ENCODE results near the gene FCHSD2. TPM values are rescaled to one million over a fixed set of nuclear protein-coding genes. Genes with fewer than 3 reads are reported as not detected.
A peak's percentile ranks its signal among the peaks of the same experiment; 100 is the strongest.
"Not testable (repeated sequence)": the region's sequence is repeated elsewhere in the genome, so short reads cannot be mapped to it uniquely, and the experiment has no call there.

FCHSD2 gene
- total RNA-seq, 1 donor from 2014 or later, result 32.7 TPM

DNA sequence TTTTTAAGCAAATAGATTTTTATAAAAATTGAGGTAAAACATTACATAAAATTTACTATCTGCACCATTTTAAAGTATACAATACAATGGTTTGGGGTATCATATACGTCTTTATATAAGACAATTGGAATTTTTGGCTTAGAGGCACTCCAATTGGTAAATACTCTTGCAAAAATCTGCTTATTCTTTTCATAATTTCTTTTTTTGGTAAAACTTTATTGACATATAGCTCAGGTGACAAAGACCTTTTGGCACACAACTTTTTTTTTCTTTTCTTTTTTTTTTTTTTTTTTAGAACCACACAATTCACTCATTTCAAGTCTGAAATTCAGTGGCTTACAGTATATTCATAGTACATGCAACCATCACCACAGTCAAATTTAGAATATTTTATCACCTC lies 270.1 kb downstream of the FCHSD2 start:
- ATAC-seq (no peak), DNase-seq (no peak)
- intact Hi-C loops (cut with micrococcal nuclease), result no loop called here

- intact Hi-C loops (cut with micrococcal nuclease), result no loop called here
- no peak for DNase-seq
- no peak for ATAC-seq
These were observed 271.0 kb downstream of the FCHSD2 start for GRCh38 chr11:72871119-72871518.

- intact Hi-C loops (cut with micrococcal nuclease), result no loop called here
- no peak for ATAC-seq
- no peak for DNase-seq
These were observed 272.3 kb downstream of the FCHSD2 start for GRCh38 chr11:72869831-72870230.

DNA sequence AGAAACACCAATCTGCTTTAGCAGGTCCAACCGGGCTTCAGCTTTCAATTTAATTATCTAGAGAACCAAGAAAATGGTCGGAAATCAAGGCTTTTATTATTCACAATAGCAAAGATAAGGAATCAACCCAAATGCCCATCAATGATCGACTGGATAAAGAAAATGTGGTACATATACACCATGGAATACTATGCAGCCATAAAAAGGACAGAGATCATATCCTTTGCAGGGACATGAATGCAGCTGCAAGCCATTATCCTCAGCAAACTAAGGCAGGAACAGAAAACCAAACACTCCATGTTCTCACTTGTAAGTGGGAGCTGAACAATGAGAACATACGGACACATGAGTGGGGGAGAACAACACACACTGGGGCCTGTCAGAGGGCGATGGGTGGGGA lies 274.1 kb downstream of the FCHSD2 start:
- ATAC-seq (no peak), DNase-seq (no peak)
- intact Hi-C loops (cut with micrococcal nuclease), result no loop called here

GRCh38 chr11:72864702-72865655 lies 277.1 kb downstream of the FCHSD2 start:
- intact Hi-C loops (cut with micrococcal nuclease), result no loop called here
- no peak for DNase-seq
- ATAC-seq, result peak; percentile 88

- peak; percentile 6 for ATAC-seq
- intact Hi-C loops (cut with micrococcal nuclease), result no loop called here
These were observed 278.2 kb downstream of the FCHSD2 start for GRCh38 chr11:72863916-72864315.

GRCh38 chr11:72863091-72863490 lies 279.0 kb downstream of the FCHSD2 start:
- ATAC-seq (no peak), DNase-seq (no peak)
- intact Hi-C loops (cut with micrococcal nuclease), result no loop called here

More at GRCh38 chr11:72863916-72864315, 278.2 kb downstream of the FCHSD2 start:
- no peak for DNase-seq

GRCh38 chr11:72860592-72860991 lies 281.5 kb downstream of the FCHSD2 start:
- DNase-seq (no peak), ATAC-seq (no peak)
- intact Hi-C loops (cut with micrococcal nuclease), result no loop called here

- intact Hi-C loops (cut with micrococcal nuclease), result no loop called here
- ATAC-seq, result no peak
- no peak for DNase-seq
These were observed 282.1 kb downstream of the FCHSD2 start for GRCh38 chr11:72860010-72860409.

DNA sequence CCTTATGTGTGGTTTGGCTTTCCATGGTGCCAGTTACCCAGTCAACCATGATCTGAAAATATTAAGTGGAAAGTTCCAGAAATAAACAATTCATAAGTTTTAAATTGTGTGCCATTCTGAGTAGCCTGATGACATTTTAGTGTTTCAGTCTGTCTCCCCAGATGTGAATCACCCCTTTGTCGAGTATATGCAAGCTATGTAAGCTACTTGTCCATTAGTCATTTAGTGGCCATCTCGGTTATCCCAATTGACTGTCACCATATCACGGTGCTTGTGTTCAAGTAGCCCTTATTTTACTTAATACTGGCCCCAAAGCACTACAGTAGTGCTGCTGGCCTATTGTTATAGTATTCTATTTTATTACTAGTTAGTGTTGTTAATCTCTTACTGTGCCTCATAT lies 283.0 kb downstream of the FCHSD2 start:
- intact Hi-C loops (cut with micrococcal nuclease), result no loop called here
- DNase-seq (no peak), ATAC-seq (no peak)

DNA sequence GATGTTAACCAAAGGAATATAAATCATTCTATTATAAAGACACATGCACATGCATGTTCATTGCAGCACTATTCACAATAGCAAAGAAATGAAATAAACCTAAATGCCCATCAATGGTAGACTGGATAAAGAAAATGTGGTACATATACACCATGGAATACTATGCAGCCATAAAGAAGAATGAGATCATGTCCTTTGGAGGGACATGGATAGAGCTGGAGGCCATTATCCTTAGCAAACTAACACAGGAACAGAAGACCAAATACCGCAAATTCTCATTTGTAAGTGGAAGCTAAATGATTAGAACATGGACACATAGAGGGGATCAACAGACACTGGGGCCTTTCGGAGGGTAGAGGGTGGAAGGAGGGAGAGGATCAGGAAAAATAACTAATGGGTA lies 283.9 kb downstream of the FCHSD2 start:
- DNase-seq; intact Hi-C loops (cut with micrococcal nuclease); ATAC-seq: not testable (repeated sequence)

DNA sequence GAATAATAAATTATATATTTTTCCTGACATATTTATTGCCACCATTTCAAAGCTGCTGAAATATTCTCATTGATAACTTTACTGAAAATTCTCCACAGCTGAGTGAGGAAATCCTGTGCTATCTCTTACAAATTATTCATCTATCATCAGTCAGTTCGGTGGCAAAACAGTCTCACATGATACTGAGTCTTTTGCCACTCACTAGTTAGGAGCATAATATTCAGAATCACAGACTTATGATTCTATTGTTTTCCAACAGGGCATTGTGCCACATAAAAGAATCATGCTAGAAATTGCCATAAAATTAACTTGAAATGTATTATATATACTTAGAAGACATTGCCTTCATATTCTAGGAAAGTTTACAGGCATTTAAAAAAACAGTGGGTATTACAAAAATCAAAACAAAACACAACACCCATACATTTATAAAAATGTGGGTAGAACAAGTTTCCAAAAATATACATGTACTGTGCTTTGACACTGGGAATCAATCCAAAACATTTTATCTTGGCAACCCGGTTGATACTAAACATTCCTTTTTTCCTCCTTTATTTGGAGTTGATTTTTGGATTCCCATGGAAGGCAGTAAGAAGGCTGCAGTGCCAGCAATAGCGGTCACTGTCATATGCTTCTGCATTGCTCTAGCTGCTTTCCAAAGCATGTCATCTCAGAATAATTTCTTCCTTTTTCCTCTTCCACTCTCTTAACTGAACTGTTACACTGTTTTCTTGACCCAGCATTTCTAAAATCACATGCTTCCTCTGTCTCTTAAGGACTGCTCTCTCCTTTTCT lies 285.4 kb downstream of the FCHSD2 start:
- DNase-seq, result no peak
- ATAC-seq, result peak; percentile 57

GRCh38 chr11:72856065-72856464 lies 286.1 kb downstream of the FCHSD2 start:
- intact Hi-C loops (cut with micrococcal nuclease), result no loop called here
- DNase-seq, result peak; percentile 36
- ATAC-seq, result peak; percentile 92

More for the DNA sequence above, 285.4 kb downstream of the FCHSD2 start:
- intact Hi-C loops (cut with micrococcal nuclease), result no loop called here

DNA sequence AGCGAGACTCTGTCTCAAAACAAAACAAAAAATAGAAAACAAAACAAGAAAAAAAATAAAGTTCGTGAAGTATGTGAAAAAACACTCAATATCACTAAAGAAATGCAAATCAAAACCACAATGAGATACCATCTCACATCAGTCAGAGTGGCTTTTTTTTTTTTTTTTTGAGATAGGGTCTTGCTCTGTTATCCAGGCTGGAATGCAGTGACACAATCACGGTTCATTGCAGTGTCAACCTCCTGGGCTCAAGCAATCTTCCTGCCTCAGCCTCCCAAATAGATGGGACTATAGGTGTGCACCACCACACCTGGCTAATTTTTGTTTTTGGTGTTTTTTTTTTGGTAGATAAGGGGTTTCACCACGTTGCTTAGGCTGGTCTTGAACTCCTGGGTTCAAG lies 290.4 kb downstream of the FCHSD2 start:
- no peak for DNase-seq
- ATAC-seq, result no peak
- intact Hi-C loops (cut with micrococcal nuclease), result no loop called here

GRCh38 chr11:72850832-72851231 lies 291.3 kb downstream of the FCHSD2 start:
- intact Hi-C loops (cut with micrococcal nuclease), result no loop called here
- ATAC-seq, result peak; percentile 57

DNA sequence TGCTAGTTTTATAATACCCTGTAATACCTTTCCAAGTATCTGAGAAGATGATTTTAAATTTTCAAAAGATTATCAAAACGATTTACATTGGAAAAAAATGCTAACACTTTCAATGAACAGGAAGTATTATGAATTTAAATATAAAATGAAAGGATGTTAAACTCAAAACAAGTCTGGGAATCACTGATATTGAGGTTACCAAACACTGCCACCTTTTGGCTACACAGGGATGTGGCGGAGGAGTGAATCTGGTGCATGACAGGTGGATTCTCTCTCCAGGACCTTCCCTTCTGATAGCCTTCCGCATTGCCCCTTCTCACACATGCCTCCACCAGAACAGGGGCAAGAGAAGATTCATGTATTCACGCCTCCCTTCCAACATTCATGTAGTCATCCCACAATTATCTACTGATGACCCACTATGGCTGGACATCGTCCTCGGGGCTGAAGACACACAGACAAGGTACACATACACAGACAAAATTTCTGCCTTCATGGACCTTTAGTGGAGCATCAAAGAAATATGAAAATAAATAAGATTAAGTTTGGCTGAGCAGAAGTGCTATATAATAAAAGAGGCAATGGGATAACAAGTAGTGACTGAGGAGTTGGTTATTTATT lies 293.2 kb downstream of the FCHSD2 start:
- DNase-seq (peak; percentile 35), ATAC-seq (peak; percentile 53)
- intact Hi-C loops (cut with micrococcal nuclease), result no loop called here

More at GRCh38 chr11:72850832-72851231, 291.3 kb downstream of the FCHSD2 start:
- no peak for DNase-seq

DNA sequence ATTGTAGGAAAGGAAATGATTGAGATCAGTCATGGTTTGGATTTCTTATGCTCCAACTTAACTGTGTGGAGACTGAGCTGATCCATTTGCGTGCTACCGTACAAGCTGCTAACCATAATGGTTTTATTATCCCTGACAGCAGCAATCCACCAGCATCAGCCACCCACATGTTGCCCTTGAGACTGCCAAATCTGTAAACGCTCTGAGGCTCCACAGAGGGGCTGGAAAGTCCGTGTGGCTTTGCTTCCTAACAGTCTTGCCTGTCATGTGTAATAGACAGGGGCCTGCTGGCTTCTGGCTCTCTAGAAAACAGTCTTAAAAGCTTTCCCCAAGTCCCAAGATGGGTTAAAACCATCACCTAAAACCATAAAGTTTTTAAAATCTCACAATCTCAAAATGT lies 297.8 kb downstream of the FCHSD2 start:
- intact Hi-C loops (cut with micrococcal nuclease), result no loop called here
- ATAC-seq (peak; percentile 82), DNase-seq (no peak)

DNA sequence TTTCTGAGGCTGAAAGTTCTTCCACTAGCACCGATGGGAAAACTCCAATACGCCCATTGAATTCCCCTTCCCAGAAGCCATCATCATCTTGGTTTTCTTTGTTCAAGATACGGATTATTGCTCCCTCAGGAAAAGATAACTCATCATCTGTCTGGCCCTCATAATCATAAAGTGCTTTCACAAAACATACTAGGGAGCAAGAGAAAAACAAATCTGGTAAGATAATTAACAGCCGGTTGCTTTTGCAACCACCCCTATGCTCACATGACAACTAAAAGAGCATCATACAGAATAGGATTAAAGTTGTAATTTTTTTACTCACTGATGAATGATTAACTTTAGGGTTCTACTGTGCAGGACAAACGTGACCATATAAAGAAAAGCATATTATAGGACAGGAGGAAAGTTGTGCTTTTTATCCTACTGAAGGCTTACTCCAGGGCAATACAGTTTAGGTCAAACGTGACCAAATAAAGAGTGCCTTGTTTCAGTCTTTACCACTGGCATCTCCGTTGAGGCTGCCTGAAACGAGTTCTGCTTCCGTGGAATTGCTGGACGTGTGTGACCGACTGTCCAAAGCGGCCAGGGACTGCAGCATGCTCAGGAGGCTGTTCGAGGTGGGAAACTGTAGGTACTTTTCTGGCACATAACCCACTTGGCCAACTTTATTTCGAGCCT lies 299.3 kb downstream of the FCHSD2 start:
- DNase-seq, result no peak
- peak; percentile 57 for ATAC-seq

GRCh38 chr11:72842126-72842525 lies 300.0 kb downstream of the FCHSD2 start:
- intact Hi-C loops (cut with micrococcal nuclease), result no loop called here
- DNase-seq (no peak), ATAC-seq (no peak)

More for the DNA sequence above, 299.3 kb downstream of the FCHSD2 start:
- intact Hi-C loops (cut with micrococcal nuclease), result no loop called here
